ENCODE results near the gene ZDHHC18.

Gene ZDHHC18

DNA sequence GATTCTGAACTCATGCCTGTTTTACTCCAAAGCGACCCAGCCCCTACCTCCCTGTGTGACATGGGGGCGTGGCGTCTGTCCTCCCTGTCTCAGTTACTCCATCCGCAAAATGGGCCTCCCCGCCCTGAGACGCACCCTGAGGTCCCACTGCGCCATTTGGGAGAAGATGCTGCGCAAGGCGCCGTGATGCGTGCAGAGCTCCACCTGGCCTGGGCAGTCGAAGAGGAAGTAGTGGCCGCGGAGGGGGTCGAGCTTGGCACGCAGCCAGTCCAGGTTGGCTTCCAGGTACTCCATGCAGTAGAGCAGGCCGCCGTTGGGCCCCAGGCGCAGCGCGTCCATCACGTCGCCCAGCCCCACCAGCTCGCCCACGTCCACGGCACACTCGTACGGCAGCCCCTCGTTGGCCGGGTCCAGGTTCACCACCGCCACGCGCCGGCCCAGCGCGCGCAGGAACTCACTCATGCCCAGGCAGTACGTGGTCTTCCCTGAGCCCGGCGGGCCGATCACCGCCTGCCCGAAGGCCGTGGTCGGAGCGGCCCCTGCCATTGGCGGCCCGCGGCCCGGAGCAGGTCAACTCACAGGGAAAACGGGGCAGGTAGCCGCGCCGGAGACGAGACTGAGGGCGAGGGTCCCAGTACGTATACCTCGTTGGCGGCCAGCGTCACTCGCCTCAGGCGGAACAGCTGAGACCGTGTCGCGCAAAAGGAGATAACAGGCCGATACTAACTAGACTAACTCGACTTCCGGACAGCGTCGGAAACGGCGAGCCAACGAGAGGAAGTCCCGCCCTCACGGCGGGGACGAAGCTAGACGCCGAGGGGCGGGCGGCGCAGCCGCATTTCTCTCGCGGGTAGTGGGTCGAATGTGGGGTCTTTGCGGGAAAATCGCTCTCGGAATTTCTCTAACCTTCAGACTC lies 63.3 kb downstream of the ZDHHC18 start, which contains the start of gene GPN2:
TSS of gene GPN2 (minus strand) at position 733 of the 916 bp plus-strand sequence. CDS start at position 546, 187 bp downstream.
- in situ Hi-C loops (cut with MboI; ENCODE audit: low sequenced_read_pairs), result no loop called here

DNA sequence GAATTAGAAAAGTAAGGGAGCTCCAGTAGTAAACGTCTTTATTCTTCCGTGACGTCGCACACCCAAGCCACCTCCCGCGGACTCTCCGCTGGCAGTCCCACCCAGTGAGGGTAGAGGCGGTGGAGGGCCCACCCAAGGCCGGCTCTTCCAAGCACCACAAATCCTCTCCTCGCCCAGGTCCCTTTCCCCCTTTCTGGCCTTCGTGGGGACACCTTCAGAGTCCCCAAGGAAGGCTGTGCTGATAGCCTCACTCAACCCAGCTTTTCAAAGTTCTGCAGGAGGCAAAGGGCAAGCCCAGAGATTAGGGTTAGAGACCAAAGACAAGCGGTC lies 63.9 kb downstream of the ZDHHC18 start:
- in situ Hi-C loops (cut with MboI; ENCODE audit: low sequenced_read_pairs), result no loop called here

DNA sequence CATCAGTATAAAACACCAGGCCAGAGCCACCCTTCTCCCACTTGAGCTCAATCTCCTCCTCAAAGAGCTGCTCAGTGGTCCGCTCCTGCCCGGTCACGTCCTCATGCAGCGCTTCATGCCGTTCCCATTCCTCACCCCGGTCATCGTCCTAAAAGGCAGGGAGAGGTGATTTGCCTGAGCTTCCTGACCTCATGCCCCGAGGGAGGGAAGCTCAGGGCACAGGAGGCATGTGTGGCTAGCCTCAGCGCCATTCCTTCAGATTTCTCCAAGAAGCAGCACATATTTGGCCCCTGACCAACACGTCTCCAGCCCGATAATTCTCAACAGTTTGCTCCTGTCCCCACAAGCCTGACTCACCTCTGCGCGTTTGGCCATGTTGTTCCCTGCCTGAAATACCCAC lies 67.8 kb downstream of the ZDHHC18 start:
- in situ Hi-C loops (cut with MboI; ENCODE audit: low sequenced_read_pairs), result no loop called here

DNA sequence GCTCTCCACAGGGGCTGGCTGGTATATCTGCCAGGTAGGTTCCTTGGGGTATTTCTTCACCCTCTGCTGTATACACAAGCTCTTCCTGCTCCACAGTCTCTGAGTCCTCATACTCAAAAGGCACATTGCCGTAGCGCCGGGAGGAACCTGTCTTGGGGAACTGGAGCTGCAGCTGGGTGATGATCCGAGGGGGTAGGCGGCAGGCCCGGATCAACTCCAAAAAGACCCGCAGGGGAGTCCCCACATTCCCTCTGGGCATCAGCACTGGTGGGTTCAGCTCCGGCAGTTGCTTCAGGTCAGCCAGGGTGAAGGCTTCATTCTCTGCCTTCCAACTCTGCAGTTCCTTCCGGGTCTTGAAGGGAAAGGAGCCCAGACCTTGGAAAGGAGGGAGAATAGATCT lies 70.9 kb downstream of the ZDHHC18 start:
- in situ Hi-C loops (cut with MboI; ENCODE audit: low sequenced_read_pairs), result no loop called here

DNA sequence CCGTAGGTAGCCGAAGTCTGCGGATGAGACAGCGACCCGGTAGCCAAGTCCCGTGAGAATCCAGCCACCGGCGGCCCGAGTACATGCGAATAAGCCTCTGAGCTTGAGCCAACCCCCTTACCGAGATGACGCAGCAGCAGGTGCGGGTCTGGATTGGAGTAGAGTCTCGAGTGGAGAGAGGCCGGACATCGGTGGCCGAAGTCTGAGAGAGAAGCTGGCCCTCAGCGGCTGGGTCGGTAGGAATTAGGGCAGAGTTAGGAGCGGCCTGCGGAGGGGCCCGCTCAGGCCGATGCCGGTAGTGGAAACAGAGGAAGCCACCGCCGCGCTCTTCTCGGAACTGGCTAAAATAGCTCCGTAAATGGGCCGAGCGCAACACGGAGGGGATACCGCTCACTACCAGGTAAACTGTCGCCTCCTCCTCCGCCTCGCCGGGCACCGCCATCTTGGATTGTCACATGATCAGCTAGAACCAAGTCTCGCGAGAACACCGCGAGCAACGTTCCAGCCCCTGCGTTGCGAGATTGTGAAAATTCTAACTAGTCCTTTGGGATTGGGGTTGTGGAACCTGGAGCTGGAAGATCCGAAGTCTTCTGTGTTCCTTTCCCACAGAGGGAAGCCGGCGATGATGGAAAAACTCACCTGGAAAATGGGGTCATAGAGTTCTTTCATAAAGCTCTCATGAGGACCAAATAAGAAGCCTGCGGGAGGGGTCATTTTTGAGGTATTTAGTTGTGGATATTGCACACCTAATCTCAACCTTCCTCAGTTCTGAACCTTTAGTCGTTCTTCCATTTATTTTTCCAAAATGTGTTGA lies 73.7 kb downstream of the ZDHHC18 start, which contains the start of gene GPATCH3:
TSS of gene GPATCH3 (minus strand) at position 467 of the 814 bp plus-strand sequence. CDS start at position 442, 25 bp downstream.
- in situ Hi-C loops (cut with MboI; ENCODE audit: low sequenced_read_pairs), result no loop called here

DNA sequence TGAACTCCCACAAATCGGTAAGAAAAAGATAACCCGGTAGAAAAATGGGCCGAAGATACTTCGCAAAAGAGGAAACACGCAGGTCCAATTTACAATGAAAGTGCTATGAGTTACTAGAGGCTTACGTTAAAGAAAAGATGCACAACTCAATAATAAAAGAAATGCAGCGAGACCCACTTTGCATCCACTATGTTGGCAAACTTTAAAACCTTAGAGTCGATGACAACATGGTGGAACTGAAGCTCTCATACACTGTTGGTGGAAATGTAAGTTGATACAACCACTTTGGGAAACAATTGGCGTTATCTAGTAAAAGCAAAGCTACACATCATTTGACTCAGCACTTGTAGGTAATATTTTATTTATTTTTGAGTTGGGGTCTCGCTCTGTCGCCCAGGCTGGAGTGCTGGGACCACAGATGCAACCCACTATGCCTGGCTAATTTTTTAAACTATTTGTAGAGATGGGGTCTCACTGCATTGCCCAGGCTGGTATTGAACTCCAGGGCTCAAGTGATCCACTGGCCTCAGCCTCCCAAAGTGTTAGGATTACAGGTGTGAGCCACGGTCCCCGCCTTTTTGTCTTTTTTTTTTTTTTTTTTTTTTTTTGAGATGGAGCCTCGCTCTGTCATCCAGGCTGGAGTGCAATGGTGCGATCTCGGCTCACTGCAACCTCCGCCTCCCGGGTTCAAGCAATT lies 74.5 kb downstream of the ZDHHC18 start:
- in situ Hi-C loops (cut with MboI; ENCODE audit: low sequenced_read_pairs), result no loop called here
